Endothelial cell of umbilical vein (primary cell): ENCODE data around the gene DOP1B. TPM values are rescaled to one million over a fixed set of nuclear protein-coding genes. Genes with fewer than 3 reads are reported as not detected.

ENCODE experiments used
- BruUV-seq: library from RNA; stranded (reverse); fragments of 400-500 nt; replicated peaks from 2 replicates; lab custom pipeline; 2021; lab: Mats Ljungman, UMichigan
- CTCF ChIA-PET: fragments of 300-600, 350-600 bp; sonication (Branson Sonifier 250); formaldehyde crosslinking; loops from one replicate; lab custom pipeline; 2021; ENCODE audit warnings: antibody characterized with exemption, inconsistent platforms; lab: Charles Lee
- POLR2A ChIA-PET: fragments of 300-600, 350-600 bp; sonication (Branson Sonifier 250); formaldehyde crosslinking; loops from one replicate; lab custom pipeline; 2021; ENCODE audit warnings: antibody characterized with exemption, inconsistent platforms; lab: Charles Lee
- DNase-seq: peaks from one replicate; pipeline ENCODE4 v3.0.0-alpha.2; 2011; ENCODE audit warnings: low read depth, low spot score
- FAIRE-seq: peaks from 2 replicates; lab custom pipeline; 2011; peaks lifted over from hg19 to GRCh38; lab: Jason Lieb, UNC
- H2AFZ ChIP-seq: 2 replicates; pipeline ENCODE4 v1.6.0; 2012; ENCODE audit warnings: low read depth, low read length, control low read depth, inconsistent platforms
- H3K27ac ChIP-seq: 2 replicates; pipeline ENCODE4 v1.5.1; 2011; ENCODE audit warnings: low read depth, mild to moderate bottlenecking, control low read depth, low read length, moderate library complexity; ENCODE audit not compliant: insufficient read depth
- H3K27me3 ChIP-seq, 2 experiments: 2 replicates each; pipeline versions ENCODE4 v1.6.0 to v1.6.1; 2011; ENCODE audit warnings: low read length in 2 of 2, mixed read lengths in 1 of 2; ENCODE audit not compliant: control insufficient read depth in 2 of 2, insufficient read depth in 2 of 2
- H3K36me3 ChIP-seq, 2 experiments: 2 replicates in 1 of 2; 3 replicates in 1 of 2; pipeline ENCODE4 v1.5.1; 2011; ENCODE audit warnings: low read length in 2 of 2, mild to moderate bottlenecking in 1 of 2, moderate library complexity in 1 of 2; ENCODE audit not compliant: control insufficient read depth in 2 of 2, insufficient read depth in 2 of 2; ENCODE audit errors: extremely low read depth in 1 of 2
- H3K4me1 ChIP-seq: 3 replicates; pipeline ENCODE4 v1.5.1; 2011; ENCODE audit warnings: mild to moderate bottlenecking, low read length; ENCODE audit not compliant: control insufficient read depth, insufficient read depth; ENCODE audit errors: extremely low read depth
- H3K4me2 ChIP-seq: 2 replicates; pipeline ENCODE4 v1.6.1; 2011; ENCODE audit warnings: low read length, control low read depth, mixed read lengths; ENCODE audit not compliant: insufficient read depth
- H3K4me3 ChIP-seq, 3 experiments: fragments of 200-600 bp in 1 of 3; sonication (generic), shearing (Covaris generic) in 1 of 3; replicated peaks in 1 of 3; 2 replicates each; pipeline ENCODE4 v1.5.1; 2011 to 2016; ENCODE audit warnings: control low read depth in 3 of 3, low read length in 3 of 3, mild to moderate bottlenecking in 2 of 3, inconsistent platforms in 1 of 3, low read depth in 1 of 3, moderate library complexity in 1 of 3; ENCODE audit not compliant: insufficient read depth in 1 of 3
- H3K79me2 ChIP-seq: 2 replicates; pipeline ENCODE4 v1.6.0; 2012; ENCODE audit warnings: low read length, inconsistent platforms; ENCODE audit not compliant: control insufficient read depth, insufficient read depth
- H3K9ac ChIP-seq: replicated peaks from 2 replicates; pipeline ENCODE3; 2011; ENCODE audit warnings: low read length, control low read depth; ENCODE audit not compliant: insufficient read depth; ENCODE audit errors: extremely low read depth
- H3K9me1 ChIP-seq: replicated peaks from 3 replicates; pipeline ENCODE4 v1.6.0; 2011; ENCODE audit warnings: mild to moderate bottlenecking, low read length; ENCODE audit not compliant: control insufficient read depth, insufficient read depth; ENCODE audit errors: extremely low read depth
- H3K9me3 ChIP-seq: replicated peaks from 2 replicates; pipeline ENCODE4 v1.5.1; 2012; ENCODE audit warnings: low read length, inconsistent platforms; ENCODE audit not compliant: control insufficient read depth, insufficient read depth
- H4K20me1 ChIP-seq: replicated peaks from 2 replicates; pipeline ENCODE3; 2011; ENCODE audit warnings: mild to moderate bottlenecking, low read length; ENCODE audit not compliant: control insufficient read depth, insufficient read depth; ENCODE audit errors: extremely low read depth
- FOS ChIP-seq: IDR thresholded peaks from 2 replicates; pipeline ENCODE4 v1.6.1; 2011; ENCODE audit warnings: mild to moderate bottlenecking, low read length, moderate library complexity, borderline replicate concordance; ENCODE audit not compliant: insufficient read depth
- GATA2 ChIP-seq: IDR thresholded peaks from 2 replicates; pipeline ENCODE4 v1.7.0; 2011; ENCODE audit warnings: low read depth, mild to moderate bottlenecking, moderate library complexity, mixed read lengths, low read length; ENCODE audit not compliant: insufficient read length, insufficient read depth
- JUN ChIP-seq: IDR thresholded peaks from 2 replicates; pipeline ENCODE4 v1.6.1; 2011; ENCODE audit warnings: borderline replicate concordance, low read depth; ENCODE audit not compliant: insufficient read length, insufficient read depth
- POLR2A ChIP-seq: IDR thresholded peaks from 2 replicates; pipeline ENCODE4 v1.6.1; 2012; ENCODE audit warnings: low read depth, mild to moderate bottlenecking, control low read depth, low read length
- POLR2AphosphoS5 ChIP-seq: IDR thresholded peaks from 2 replicates; pipeline ENCODE4 v1.6.1; 2012; ENCODE audit warnings: low read depth, mild to moderate bottlenecking, control low read depth, low read length, moderate library complexity; ENCODE audit not compliant: insufficient read depth
- dilution Hi-C: fragments of 300-500 bp; cut with MboI; formaldehyde crosslinking; loops from one replicate; pipeline ENCODE4 v1.15.0; 2019; ENCODE audit warnings: low sequenced_read_pairs; ENCODE audit not compliant: extremely low pct_ligation_motif_present
- intact Hi-C: fragments of 100-400 bp; cut with micrococcal nuclease; formaldehyde crosslinking; loops from one replicate; pipeline ENCODE4 v1.10.0; 2022
- polyA plus RNA-seq, 4 experiments: library from polyadenylated mRNA; depleted of rRNA in 3 of 4; stranded (reverse) in 3 of 4; unstranded in 1 of 4; fragments of >200 nt; gene quantifications; 2 replicates each; pipeline versions ENCODE4 v1.2.1 to v1.2.3, GENCODE V29; 2011 to 2012; ENCODE audit warnings: missing spikeins in 1 of 4
- total RNA-seq: library from RNA; stranded (reverse); gene quantifications from 2 replicates; pipeline ENCODE4 v1.2.3, GENCODE V29; 2021
- TF ChIP-seq, protein P1 (sequence below): IDR thresholded peaks from 2 replicates; pipeline ENCODE4 v1.6.1; 2011; ENCODE audit not compliant: insufficient read depth, insufficient read length

DOP1B gene
- total and polyA plus RNA-seq, 2 donors (not counting 3 experiments of a cell fraction or from before 2014, with no cell fraction given): 3.7 to 9.9 TPM

GRCh38 chr21:36203603-36203889 is 46.9 kb downstream of the DOP1B start:
- Histone ChIP-seq H3K4me3 (no peak overlapping the region), H3K9me3 (no peaks in the 10 kb centered on the region), H3K4me2 (no peak overlapping the region), H3K9me1 (no peaks in the 10 kb centered on the region), H3K36me3 (no peaks in the 10 kb centered on the region), H3K4me1 (peaks cover 5% of the 10 kb centered on the region), H3K79me2 (no peaks in the 10 kb centered on the region), H3K27ac (no peak overlapping the region), H4K20me1 (no peaks in the 10 kb centered on the region), H3K27me3 (no peaks in the 10 kb centered on the region), H3K9ac (no peak overlapping the region), H2AFZ (no peak overlapping the region)
- BruUV-seq: no TSS peak
- ChIA-PET CTCF (interaction anchor here (0.6 to 1.0 kb wide), 3 partner anchors 36 to 127 kb away, joined by 3 to 5 read pairs (median 3); no protein-coding TSS in a partner anchor), POLR2A (no interaction called here)
- intact Hi-C loops (no loop called here), dilution Hi-C loops (no loop called here)
- TF ChIP-seq FOS (peak; percentile 83), POLR2A (no peak), JUN (no peak), POLR2AphosphoS5 (no peak)
- TF ChIP-seq, protein P1, sequence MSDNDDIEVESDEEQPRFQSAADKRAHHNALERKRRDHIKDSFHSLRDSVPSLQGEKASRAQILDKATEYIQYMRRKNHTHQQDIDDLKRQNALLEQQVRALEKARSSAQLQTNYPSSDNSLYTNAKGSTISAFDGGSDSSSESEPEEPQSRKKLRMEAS: no peak
- FAIRE-seq (no peak), DNase-seq (peak; percentile 17)

- no peaks in the 10 kb centered on the region for H3K27me3 ChIP-seq
- H3K9ac ChIP-seq: no peak overlapping the region
- DNase-seq (no peak), FAIRE-seq (no peak)
- POLR2A ChIA-PET: interaction anchor here (0.7 kb wide), 1 partner anchor 22 kb away, joined by 3 read pairs; no protein-coding TSS in a partner anchor
- H3K9me3 ChIP-seq: no peaks in the 10 kb centered on the region
- H3K4me1 ChIP-seq: peaks cover 10% of the 10 kb centered on the region
- H3K79me2 ChIP-seq: no peaks in the 10 kb centered on the region
- CTCF ChIA-PET: no interaction called here
- no peaks in the 10 kb centered on the region for H3K36me3 ChIP-seq
- intact Hi-C loops (no loop called here), dilution Hi-C loops (no loop called here)
- no peak overlapping the region for H3K4me2 ChIP-seq
- no peak for TF ChIP-seq JUN
- TF ChIP-seq, protein P1: no peak
- TF ChIP-seq POLR2A: no peak
- TF ChIP-seq GATA2: no peak
- no peak overlapping the region for H3K4me3 ChIP-seq
- no peaks in the 10 kb centered on the region for H4K20me1 ChIP-seq
- H2AFZ ChIP-seq: no peak overlapping the region
- no TSS peak for BruUV-seq
- H3K27ac ChIP-seq: no peak overlapping the region
- H3K9me1 ChIP-seq: no peaks in the 10 kb centered on the region
Measured at GRCh38 chr21:36204980-36205379, 48.4 kb downstream of the DOP1B start.
